GM21390 (cell line): ENCODE measurements around the gene ITGAD.
"Not testable (repeated sequence)": the region's sequence is repeated elsewhere in the genome, so short reads cannot be mapped to it uniquely, and the experiment has no call there.

Experiments used
- ATAC-seq: cut with Tn5 transposase; IDR thresholded peaks from one replicate; pipeline ENCODE4 v1.9.1; 2021; ENCODE audit not compliant: unreplicated experiment

ITGAD gene

GRCh38 chr16:31429314-31429713, 36.2 kb downstream of the ITGAD start:
- ATAC-seq = no peak

DNA sequence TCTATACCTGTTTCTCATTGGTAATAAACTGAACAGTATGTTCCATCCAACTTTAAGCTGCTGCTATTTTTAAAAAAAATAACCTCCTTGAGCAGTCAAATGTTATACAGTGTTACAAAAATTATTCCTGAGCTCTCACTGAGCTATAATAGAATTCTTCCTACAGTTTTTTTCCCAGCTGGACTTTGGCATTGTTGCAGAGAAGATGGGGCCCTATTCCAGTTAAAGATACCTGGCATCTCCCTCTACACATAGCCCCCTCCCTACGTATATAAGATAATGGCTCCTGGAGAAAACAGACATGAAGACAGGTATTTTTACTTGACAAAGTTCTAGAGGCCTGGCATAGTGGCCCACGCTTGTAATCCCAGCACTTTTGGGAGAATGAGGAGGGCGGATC, 36.7 kb downstream of the ITGAD start:
- ATAC-seq = no peak

DNA sequence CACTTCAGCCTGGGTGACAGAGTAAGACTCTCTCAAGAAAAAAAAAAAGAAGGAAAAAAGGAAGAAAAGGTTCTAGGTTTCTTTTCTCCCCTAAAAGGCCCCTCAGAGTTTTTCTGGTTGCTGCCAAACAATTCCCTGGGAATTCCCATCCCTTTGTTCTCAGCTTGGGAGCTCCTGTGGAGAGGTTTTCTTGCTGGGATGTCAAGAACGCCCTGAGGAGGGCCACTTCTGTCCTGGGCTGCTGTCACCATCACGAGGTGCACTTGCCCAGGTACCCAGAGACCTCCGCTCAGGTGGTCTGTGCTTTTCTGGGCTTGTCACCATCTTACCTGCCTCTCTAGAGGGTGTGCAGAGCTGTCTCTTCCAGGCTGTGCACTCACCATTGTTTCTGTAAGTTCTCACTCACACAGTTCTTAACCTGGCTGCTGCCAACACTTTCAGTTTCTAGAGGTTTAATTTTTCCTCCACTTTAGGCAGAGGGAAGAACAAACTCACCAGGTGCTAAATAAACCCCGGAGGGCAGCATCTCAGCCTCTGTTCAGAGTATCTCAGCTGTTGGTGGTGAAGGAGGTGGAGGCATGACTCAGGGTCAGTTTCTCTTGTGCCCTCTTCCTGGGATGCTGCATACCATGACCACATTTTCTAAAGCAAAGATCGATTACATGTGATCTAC, 37.4 kb downstream of the ITGAD start:
- ATAC-seq = no peak

DNA sequence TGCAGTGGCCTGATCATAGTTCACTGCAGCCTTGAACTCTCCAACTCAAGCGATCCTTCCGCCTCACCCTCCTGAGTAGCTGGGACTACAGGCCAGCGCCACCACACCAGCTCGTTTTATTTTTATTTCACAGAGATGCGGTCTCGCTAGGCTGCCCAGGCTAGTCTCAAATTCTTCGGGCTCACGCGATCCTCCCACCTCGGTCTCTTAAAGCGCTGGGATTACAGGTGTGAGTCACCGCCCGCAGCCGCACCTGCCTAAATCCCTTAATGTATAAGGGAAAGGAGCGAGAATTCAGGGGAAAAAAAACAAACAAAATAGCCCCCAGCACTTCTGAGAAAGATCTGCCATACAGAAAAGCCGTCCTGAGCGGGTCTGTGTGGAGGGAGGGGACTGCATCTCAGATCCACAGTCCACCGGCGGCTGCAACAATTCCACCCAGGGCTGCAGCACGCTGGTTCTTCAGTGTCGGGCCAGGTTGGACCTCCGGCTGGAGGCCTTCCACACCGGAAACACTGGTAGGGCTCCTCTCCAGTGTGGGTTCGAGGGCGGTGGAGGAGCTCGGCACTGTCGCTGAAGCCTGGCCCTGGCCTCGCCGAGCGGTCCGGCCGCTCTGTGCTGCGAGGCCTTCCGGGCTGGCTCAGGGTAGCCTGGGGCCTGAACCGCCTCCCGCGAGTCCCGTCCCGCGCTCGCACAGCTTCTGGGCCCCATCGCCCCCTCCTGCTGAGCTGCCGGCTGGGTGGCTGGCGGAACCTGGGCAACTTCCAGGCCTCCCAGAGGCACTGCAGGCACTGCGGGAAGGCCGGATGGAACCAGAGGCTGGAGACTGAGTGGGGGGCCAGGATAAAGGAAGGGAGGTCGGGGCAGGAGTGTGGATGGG, 42.4 kb downstream of the ITGAD start:
- no peak for ATAC-seq

- no peak for ATAC-seq
Measured at GRCh38 chr16:31436221-31437045, 43.3 kb downstream of the ITGAD start.

DNA sequence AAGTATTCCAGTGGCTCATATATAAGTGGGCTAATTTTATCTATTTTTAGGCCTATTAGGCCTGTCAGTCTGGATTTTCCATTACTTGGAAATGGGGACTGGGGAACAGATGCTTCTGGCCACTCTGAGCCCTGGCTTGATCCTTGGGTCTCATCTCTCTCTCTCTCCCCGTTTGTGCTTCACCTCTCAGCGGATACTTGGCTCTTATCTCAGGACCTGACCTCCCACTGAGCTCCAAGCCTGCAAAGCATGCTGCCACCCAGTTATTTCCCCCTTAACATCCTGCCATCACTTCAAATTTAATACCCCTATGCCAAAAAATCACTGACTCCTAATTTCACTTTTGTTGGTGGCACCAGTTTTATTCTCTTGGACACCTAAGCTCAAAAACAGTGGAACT, 45.3 kb downstream of the ITGAD start:
- no peak for ATAC-seq

GRCh38 chr16:31439023-31439422, 45.9 kb downstream of the ITGAD start:
- not testable (repeated sequence) for ATAC-seq

- ATAC-seq = no peak
Measured at GRCh38 chr16:31439519-31439918, 46.4 kb downstream of the ITGAD start.

- ATAC-seq = no peak
Measured at GRCh38 chr16:31440516-31441184, 47.5 kb downstream of the ITGAD start.

- ATAC-seq = no peak
Measured at GRCh38 chr16:31441956-31442355, 48.8 kb downstream of the ITGAD start.

DNA sequence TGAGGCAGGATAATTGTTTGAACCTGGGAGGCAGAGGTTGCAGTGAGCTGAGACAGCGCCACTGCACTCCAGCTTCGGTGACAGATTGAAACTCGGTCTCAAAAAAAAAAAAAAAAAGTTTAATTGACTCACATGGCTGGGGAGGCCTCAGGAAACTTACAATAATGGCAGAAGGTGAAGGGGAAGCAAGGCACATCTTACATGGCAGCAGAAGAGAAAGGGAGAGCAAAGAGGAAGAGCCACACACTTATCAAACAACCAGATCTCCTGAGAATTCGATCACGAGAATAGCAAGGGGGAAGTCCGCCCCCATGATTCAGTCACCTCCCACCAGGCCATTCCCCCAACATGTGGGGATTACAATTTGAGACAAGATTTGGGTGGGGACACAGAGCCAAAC, 52.8 kb downstream of the ITGAD start:
- ATAC-seq = not testable (repeated sequence)

DNA sequence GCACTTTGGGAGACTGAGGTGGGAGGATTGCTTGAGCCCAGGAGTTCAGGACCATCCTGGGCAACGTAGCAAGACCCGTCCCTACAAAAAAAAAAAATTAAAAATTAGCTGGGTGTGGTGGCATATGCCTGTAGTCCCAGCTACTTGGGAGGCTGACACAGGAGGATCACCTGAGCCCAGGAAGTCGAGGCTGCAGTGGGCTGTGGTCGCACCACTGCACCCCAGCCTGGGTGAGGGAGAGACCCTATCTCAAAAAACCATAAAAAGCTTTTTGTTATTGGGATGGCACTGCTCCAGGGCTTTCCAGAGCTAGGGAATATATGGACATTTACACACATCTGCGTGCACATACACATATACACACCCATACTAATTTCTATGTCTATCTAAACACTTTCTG, 58.1 kb downstream of the ITGAD start:
- ATAC-seq = no peak

GRCh38 chr16:31451681-31452351, 58.7 kb downstream of the ITGAD start:
- no peak for ATAC-seq

GRCh38 chr16:31452631-31453106, 59.5 kb downstream of the ITGAD start:
- ATAC-seq = no peak

DNA sequence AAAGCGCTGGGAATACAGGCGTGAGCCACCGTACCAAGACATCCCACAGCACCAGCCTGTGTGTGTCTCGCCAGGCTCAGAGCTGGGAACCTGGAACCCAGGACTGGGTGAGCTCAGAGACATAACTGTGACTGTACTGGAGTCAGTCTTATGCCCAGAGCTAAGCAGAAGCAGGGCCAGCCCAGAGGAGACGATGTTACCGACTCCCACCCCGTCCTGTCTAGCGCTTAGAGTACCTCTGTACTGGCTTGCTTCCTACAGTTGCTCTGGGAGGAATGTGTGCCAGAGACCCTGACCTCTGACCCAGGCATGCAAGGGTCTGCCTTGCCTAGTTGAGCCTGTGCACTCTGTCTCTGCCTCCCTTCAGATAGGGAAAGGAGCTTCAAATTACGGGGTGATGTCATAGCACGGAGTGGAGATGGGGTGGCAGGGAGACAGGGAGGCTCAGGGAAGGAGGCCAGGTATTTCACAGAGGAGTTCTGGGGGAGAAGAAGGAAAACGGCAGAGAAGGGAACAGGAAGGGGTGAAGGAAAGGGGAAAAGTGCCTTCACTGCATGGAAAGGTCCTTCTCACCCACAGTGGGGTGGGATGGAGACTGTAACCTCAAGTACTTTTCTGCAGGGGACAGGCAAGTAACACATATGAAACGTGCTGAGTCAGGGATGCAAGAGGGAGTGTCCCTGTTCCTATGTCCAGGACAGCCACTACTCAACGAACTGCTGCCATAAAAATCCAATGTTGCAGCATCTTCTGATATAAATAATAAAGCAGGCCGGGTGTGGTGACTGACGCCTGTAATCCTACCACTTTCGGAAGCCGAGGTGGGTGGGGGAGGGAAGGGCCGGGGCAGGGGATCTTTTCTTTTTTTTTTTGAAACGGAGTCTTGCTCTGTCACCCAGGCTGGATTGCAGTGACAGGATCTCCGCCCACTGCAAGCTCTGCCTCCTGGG, 60.4 kb downstream of the ITGAD start:
- ATAC-seq = no peak

GRCh38 chr16:31455601-31456314, 62.6 kb downstream of the ITGAD start:
- ATAC-seq = no peak

DNA sequence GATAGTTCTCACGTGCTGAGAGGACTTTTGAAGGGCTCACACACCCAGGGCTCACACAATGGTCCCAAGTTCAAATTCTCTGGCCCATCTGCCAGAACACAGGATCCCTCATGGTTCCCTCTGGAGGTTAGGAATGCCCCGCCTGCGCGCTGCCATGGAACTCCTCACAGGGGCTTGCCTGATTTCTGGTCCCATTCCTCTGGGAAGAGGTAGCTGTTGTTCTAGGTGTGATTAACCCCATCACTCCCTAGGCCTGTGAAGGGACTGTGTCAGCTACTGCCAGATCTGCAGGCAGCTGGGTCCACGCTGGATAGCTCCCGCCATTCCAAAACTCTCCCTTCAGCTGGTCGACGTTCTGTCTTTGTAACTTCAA, 63.8 kb downstream of the ITGAD start:
- no peak for ATAC-seq

GRCh38 chr16:31458073-31458843, 65.1 kb downstream of the ITGAD start:
- peak; percentile 7 for ATAC-seq
